ENCODE measurements around the gene ZNFX1.

ZNFX1 gene

GRCh38 chr20:49291200-49291599 is 13.3 kb upstream of the ZNFX1 start:
- DNase-seq = no peak

- no peak for DNase-seq
Measured at GRCh38 chr20:49290608-49291191, 12.8 kb upstream of the ZNFX1 start.

DNA sequence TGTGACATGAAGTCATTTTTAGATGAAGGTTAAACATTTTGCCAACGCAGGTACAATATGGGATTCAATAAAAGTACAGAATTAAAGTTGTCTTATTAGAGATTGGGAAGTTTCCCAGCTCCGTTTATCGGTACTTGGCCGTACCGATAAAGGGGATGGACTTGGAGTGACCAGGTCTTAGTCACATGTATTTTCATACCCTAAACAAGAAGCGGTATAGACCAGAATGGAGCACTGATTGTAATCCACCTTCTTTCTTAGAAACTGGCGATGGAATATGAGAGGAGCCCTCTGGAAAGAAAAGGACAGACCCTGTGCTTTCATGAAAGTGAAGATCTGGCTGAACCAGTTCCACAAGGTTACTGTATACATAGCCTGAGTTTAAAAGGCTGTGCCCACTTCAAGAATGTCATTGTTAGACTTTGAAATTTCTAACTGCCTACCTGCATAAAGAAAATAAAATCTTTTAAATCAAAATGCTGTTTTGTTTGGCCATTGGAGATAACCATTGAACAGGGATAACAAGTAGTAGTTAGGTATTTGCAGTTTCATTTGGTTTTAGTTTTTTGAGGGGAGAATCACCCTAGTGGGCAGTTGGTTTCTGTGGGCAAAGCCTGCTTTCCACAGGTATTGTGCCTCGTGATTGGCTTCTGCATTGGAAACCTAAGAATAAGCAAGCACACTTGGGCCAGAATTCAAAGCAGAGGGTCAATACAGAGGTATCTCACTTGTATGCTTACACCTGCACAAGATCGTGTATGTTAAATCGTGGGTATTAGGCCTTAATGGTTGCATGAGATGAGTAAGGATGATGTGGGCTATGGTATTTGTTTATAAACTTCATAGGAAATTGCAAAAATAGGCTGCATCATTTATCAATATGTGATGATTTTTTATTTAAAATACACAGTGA is 11.2 kb upstream of the ZNFX1 start:
- no peak for DNase-seq

DNA sequence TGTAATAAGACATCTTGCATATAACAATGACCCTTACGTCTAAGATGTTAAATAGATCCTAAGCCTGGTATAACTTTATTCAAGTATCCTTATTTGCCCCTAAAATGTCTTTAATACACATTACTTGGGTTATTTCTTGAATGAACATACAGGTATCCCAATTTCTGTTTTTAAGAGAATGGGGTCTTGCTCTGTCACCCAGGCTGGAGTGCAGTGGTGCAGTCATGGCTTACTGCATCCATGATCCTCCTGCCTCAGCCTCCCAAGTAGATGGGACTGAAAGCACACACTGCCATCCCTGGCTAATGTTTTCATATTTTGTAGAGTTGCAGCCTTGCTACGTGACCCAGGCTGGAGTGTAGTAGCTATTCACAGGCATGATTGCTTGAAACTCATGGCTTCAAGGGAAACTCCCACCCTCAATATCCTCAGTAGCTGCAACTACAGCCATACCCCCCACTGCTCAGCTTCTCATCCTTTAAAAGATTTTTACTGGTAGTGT is 10.4 kb upstream of the ZNFX1 start:
- no peak for DNase-seq

- DNase-seq = no peak
Measured at GRCh38 chr20:49287555-49288249, 9.8 kb upstream of the ZNFX1 start.

DNA sequence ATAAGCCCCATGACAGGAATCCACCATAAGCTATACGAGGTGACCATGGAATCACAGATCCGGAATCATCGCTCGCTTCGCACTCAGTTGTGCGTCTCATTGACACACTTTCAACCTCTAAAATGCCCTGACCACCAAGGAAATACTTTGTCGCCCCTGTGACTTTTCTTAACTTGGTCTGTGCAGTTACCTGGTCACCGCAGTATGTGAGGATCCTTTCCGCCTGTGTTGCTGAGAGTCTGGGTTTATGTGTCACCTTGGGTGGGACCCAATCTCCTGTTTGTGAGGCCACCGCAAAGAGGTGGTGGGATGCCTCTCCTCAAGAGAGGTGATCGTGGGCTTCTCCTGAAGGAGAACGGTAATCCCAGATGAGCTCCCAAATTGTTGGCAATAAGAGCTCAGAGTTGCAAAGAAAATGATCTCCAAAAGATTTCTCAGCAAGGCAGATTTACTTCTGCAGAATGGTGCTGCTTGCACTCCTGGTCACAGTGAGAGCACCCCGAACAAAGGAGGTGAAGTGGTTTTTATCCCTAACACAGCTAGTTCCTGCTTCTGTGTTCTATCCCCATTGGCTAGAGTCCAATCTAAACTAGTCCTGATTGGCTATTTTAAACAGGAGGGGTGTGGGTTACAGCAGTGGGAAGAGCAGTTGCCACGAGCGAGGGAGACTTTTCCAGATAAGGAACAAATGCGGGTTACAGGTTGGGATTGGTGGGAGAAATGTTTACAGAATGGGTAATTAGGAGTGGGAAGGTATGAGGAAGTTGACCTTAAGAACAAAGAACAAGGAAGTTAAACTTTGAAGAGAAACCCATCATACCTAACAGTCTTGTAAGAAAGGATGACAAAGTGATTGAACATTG is 9.1 kb upstream of the ZNFX1 start:
- no peak for DNase-seq

DNA sequence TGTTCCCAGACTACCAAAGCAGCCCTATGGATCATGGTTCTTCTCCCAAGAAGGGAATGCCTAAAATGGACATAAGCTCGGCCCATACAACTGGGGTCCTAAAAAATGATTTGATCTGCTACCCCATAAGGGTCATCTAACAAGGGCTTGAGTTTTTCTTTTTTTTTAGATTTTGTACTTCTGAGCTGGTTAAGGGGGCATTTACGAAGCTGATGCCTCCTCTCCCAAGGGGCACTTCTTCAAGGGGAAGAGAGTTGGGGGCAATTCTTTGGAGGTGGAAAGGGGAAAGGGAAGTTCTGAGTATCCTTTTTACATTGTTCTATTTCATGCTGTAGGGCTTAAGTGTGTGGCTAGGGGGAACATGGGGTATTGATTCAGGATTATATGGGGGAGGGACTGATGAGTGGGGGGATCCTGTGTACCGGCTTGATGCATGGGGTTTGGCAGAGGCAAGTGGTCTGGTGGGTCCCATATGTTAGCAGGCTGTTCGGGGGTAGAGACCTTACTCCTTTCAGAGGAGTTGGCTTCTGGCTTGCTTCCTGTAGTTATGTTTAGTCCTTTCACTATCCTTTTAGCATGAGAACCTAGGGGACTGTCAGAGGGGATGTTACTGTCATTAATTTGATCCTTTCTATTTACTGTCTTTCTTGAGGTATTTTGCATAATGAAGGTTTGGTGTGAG is 8.1 kb upstream of the ZNFX1 start:
- no peak for DNase-seq

DNA sequence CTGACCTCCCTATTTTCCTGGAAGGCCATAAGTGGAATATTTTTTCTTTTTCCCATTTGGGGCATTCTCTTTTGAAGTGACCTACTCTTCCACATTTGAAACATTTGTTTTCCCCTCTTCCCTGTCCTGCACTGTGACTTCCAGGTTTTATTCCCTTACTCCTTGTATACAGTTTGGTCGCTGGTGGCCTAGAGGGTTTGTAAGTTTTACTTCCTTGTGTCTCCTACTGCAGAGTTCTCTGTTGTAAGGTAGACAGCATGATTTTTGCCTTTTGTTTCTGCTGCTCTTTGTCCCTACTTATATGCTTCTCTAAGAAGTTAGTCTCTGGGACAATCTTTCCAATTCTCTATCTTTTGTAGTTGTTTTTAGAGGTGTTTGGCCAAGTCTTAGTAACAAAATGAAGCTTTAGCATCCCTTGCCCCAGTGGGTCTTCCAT is 7.4 kb upstream of the ZNFX1 start:
- DNase-seq = no peak

DNA sequence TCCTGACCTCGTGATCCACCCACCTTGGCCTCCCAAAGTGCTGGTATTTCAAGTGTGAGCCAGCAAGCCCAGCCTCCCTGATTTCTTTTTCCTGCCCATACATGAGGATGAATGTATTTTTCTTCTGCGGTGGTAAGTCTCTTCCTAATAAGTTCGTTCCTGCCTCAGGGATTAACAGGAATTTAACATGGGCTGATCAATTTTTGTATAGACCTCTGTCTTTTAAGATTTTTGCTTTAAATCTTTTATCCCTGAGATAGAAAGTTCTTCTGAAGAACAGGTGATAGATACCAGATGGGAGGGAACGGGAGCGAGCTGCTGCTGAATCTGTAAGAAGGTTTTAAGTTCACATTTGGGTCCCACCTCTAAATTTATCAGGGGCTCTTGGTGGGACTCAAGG is 7.0 kb upstream of the ZNFX1 start:
- no peak for DNase-seq

GRCh38 chr20:49283703-49284625 is 6.1 kb upstream of the ZNFX1 start:
- DNase-seq = no peak

GRCh38 chr20:49283176-49283702 is 5.4 kb upstream of the ZNFX1 start:
- no peak for DNase-seq

DNA sequence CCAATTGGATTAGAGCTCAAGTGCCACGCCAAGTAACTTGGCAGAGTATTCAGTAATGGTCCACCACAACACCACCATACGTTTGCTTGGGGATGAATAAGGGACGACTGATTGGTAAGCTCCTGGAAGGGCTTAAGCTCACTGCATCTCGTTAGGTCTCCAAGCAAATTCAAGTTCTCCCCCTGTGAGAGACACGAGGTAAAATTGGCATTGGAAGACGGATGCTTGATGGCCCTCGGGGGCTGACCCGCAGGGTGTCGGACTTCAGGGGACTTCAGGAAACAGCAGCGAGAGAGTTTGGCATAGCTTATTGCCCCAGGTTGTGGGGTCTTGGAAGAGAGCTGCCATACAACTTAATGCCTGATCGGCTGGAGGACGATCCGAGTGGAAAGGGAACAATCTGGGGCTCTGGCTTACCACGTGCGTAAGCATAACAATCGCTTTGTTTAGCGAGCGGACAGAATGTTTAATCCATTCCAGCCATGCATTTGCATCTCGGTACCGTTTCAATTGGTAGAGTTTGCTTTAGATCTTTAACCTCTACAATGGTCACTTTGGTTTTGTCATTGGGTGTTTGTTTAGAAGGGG is 4.8 kb upstream of the ZNFX1 start:
- no peak for DNase-seq

DNA sequence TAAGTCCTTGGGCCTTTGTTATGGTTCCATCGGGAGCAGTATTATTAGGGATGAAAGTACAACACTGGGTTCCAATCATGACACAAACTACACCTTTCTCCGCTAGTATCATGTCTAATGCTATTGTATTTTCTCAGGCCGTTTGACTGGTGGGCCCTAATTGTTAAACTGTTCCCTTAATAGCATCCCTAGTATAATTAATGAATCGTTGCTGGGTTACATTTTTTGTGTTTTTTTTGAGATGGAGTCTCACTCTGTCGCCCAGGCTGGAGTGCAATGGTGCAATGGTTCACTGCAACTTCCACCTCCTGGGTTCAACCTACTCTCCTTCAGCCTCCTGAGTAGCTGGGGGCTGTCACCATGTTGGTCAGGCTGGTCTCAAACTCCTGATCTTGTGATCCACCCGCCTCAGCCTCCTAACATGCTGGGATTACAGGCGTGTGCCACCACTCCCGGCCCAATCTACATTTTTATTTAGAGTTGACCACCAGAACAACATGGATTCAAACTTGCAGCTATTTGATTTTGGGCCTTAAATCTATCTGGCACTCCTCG is 4.1 kb upstream of the ZNFX1 start:
- no peak for DNase-seq

DNA sequence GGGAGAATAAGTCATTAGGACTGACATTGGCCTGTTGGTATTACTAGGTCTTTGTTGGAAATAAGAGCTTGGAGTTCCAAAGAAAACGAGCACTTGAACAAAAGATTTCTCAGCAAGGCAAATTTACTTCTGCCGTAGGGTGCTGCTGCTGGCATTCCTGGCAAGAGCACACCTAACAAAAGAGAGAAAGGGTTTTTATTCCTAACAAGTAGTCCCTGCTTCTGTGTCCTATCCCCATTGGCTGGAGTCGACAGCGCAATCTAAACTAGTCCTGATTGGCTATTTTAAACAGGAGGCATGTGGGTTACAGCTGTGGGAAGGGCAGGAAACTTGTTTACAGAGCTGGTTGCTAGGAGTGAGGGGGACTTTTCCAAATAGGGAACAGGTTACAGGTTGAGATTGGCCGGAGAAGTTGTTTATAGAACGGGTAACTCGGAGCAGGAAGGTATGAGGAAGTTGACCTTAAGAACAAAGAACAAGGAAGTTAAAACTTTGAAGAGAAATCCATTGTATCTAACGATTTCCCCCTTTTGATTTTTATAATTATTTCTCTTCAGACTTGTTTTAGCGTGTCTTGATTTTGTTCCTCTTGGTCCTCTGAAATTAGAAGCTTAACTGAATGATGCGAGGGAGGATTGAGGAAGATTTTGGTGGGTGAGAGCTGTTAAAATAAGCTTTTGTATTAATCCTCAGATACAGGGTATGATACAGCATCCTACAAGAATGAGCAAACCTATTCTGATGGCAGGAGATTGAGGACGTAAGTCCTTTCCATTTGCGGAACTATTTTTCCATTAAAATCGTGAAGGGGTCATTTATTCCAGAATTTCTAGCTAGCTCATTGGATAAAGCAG is 3.4 kb upstream of the ZNFX1 start:
- DNase-seq = no peak

- no peak for DNase-seq
Measured at GRCh38 chr20:49280463-49281058, 2.7 kb upstream of the ZNFX1 start.

DNA sequence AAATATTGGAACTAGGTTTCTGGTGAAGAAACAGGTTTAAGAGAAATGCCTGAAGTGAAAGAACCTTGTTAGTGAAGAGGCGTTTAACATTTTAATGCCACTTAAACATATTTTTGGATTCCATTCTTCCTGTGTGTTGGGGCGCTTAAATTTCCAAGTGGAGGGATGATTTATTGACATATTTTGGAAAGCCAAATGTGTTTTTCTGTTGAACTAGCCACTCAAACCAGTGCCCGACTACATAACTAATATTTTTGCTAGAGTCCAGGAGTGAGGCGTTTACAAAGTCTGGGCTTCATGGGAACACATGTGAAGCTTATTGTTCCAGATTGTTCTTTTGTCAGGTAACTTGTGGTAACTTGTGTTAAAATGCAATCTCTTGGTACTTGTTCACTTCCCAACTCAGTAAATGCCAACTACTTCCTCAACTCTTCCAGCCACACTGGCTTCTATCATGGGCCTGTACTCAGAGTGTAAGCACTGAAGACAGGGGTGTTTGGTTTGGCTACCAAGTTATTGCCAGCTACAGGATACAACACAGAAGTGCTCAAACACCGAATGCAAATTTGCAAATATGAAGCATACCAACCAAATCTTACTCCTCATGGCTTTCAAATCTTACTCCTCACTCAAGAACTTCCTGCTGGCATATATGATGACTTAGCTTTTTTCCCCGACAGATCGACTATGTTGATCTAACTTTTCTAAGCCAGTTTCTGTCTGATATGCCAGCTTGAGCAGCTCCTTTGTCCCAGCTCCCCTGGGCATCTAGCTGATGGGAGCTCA is 2.0 kb upstream of the ZNFX1 start:
- DNase-seq = no peak

GRCh38 chr20:49278818-49279676 is 1.2 kb upstream of the ZNFX1 start:
- DNase-seq = no peak

Measured in SHP77 (cell line).